Neural cell (in vitro differentiated cells): ENCODE data around the gene OST4. TPM values are rescaled to one million over a fixed set of nuclear protein-coding genes. Genes with fewer than 3 reads are reported as not detected.

Experiments used
- H2AFZ ChIP-seq: fragments of 200-600, 300-800 bp; sonication (generic), shearing (Covaris generic); 2 replicates; pipeline ENCODE4 v1.6.0; 2014; ENCODE audit warnings: low read depth, mild to moderate bottlenecking, antibody characterized with exemption, low read length, moderate library complexity
- H3F3A ChIP-seq: fragments of 200-600 bp; shearing (Covaris generic); 2 replicates; pipeline ENCODE4 v1.6.1; 2016; ENCODE audit warnings: mild to moderate bottlenecking, moderate library complexity, mixed read lengths, antibody characterized with exemption, low read length; ENCODE audit not compliant: insufficient read depth, poor library complexity, severe bottlenecking
- H3K27ac ChIP-seq: fragments of 200-600, 300-800 bp; sonication (generic), shearing (Covaris generic); 2 replicates; pipeline ENCODE4 v1.5.1; 2014; ENCODE audit warnings: mild to moderate bottlenecking, low read length, moderate library complexity
- H3K27me3 ChIP-seq: fragments of 300-800, 200-600 bp; sonication (generic), shearing (Covaris generic); 2 replicates; pipeline ENCODE4 v1.6.0; 2014; ENCODE audit warnings: mild to moderate bottlenecking, low read depth, low read length, moderate library complexity; ENCODE audit not compliant: insufficient read depth
- H3K36me3 ChIP-seq: fragments of 300-800, 200-600 bp; sonication (generic), shearing (Covaris generic); 2 replicates; pipeline ENCODE4 v1.5.1; 2014; ENCODE audit warnings: mild to moderate bottlenecking, antibody characterized with exemption, low read length, moderate library complexity; ENCODE audit not compliant: insufficient read depth
- H3K4me2 ChIP-seq: fragments of 300-800, 200-600 bp; sonication (generic), shearing (Covaris generic); 2 replicates; pipeline ENCODE4 v1.6.0; 2014; ENCODE audit warnings: mild to moderate bottlenecking, low read length
- H3K4me3 ChIP-seq: fragments of 300-800, 200-600 bp; sonication (generic), shearing (Covaris generic); 2 replicates; pipeline ENCODE4 v1.5.1; 2014; ENCODE audit warnings: mild to moderate bottlenecking, low read length, moderate library complexity
- H3K79me2 ChIP-seq: fragments of 200-600 bp; shearing (Covaris generic); replicated peaks from 2 replicates; pipeline ENCODE4 v1.6.0; 2014; ENCODE audit warnings: mild to moderate bottlenecking, low read length, moderate library complexity; ENCODE audit not compliant: insufficient read depth
- H3K9ac ChIP-seq: fragments of 300-800, 200-600 bp; sonication (generic), shearing (Covaris generic); 2 replicates; pipeline ENCODE4 v1.6.1; 2016; ENCODE audit warnings: mild to moderate bottlenecking, low read length, mixed read lengths
- H3K9me2 ChIP-seq: fragments of 200-600 bp; shearing (Covaris generic); 2 replicates; pipeline ENCODE4 v1.6.1; 2016; ENCODE audit warnings: mild to moderate bottlenecking, low read length, mixed read lengths; ENCODE audit not compliant: insufficient read depth
- H3K9me3 ChIP-seq: fragments of 200-600, 300-800 bp; sonication (generic), shearing (Covaris generic); 2 replicates; pipeline ENCODE4 v1.6.1; 2016; ENCODE audit warnings: mild to moderate bottlenecking, mixed run types, low read length, moderate library complexity, mixed read lengths
- H4K20me1 ChIP-seq: fragments of 200-600 bp; shearing (Covaris generic); 2 replicates; pipeline ENCODE4 v1.6.1; 2016; ENCODE audit warnings: mild to moderate bottlenecking, mixed run types; ENCODE audit not compliant: insufficient read depth
- EP300 ChIP-seq: fragments of 450-650 bp; conservative IDR thresholded peaks from 2 replicates; pipeline ENCODE4 v1.6.1; 2014; ENCODE audit warnings: antibody characterized with exemption, mild to moderate bottlenecking, moderate library complexity; ENCODE audit not compliant: poor library complexity, severe bottlenecking
- EZH2 ChIP-seq: fragments of 200-600, 300-800 bp; shearing (Covaris generic), sonication (generic); IDR thresholded peaks from 2 replicates; pipeline ENCODE4 v1.6.1; 2014; ENCODE audit warnings: antibody characterized with exemption, low read length, borderline replicate concordance, mild to moderate bottlenecking; ENCODE audit not compliant: insufficient read depth, poor library complexity, severe bottlenecking
- MXI1 ChIP-seq: fragments of 450-650 bp; conservative IDR thresholded peaks from 2 replicates; pipeline ENCODE4 v1.6.1; 2014; ENCODE audit warnings: antibody characterized with exemption, mild to moderate bottlenecking; ENCODE audit not compliant: poor library complexity, severe bottlenecking
- POLR2AphosphoS5 ChIP-seq: IDR thresholded peaks from 2 replicates; pipeline ENCODE4 v1.6.1; 2012
- RAD21 ChIP-seq: fragments of 450-650 bp; conservative IDR thresholded peaks from 2 replicates; pipeline ENCODE4 v1.6.1; 2014; ENCODE audit warnings: antibody characterized with exemption, mild to moderate bottlenecking, moderate library complexity
- SMC3 ChIP-seq: fragments of 450-650 bp; conservative IDR thresholded peaks from 2 replicates; pipeline ENCODE4 v1.6.1; 2014; ENCODE audit warnings: antibody characterized with exemption, mild to moderate bottlenecking, moderate library complexity; ENCODE audit not compliant: poor library complexity
- TAF1 ChIP-seq: IDR thresholded peaks from 2 replicates; pipeline ENCODE4 v1.6.1; 2012; ENCODE audit warnings: low read depth
- polyA plus RNA-seq: library from polyadenylated mRNA; depleted of rRNA; stranded (reverse); fragments of >200 nt; gene quantifications from 2 replicates; pipeline ENCODE4 v1.2.3, GENCODE V29; 2014
- TF ChIP-seq, protein P1 (sequence below): fragments of 450-650 bp; IDR thresholded peaks from 2 replicates; pipeline ENCODE4 v1.5.1; 2014; ENCODE audit warnings: antibody characterized with exemption, mild to moderate bottlenecking, moderate library complexity; ENCODE audit not compliant: poor library complexity, severe bottlenecking
- TF ChIP-seq, protein P2 (sequence below): IDR thresholded peaks from 2 replicates; pipeline ENCODE4 v1.6.1; 2012; ENCODE audit warnings: borderline replicate concordance

OST4 gene
- polyA plus RNA-seq, 1 donor from 2014 or later, result 263 TPM

DNA sequence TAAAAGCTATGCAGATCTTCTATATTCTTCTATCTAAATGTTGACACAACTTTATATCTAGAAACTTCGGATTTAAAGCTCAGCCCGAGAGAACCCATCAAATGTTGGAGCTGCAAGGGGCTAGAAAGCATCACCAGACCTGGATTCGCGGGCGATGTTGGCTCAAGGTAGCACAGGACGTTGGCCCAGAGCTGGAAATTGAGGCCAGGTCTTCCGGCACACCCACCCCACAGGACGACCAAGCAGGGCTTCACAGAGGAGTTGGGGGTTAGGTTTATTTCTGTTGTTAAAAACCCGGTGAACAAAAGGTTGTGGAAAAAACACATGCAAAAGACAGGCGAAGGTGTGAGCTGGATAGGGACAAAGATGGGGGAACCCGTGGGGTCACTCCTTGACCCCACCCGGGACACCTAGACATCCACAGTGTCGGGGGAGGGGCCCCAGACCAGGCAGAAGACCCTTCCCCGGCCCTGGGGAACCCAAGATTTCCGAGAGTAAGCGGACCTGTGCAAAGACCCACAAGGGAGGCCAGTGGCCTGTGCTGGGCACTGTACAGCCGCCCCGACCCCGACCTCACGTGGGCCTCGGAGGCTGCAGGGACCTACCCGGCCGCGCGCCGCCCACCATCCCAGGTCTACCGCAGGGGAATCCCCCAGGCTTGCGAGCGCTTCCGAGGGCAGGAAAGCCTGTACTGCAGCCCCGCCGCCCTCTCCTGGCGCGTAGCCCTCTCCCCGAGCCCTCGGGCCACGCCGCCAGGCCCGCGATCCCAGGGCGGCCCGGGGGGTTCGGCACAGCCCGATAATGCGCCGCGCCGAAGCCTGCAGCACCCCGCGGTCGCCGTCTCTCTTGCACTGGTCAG is 21.8 kb downstream of the OST4 start:
- H3K27ac ChIP-seq, result peak overlapping the region; percentile 90
- H3K4me2 ChIP-seq, result peak overlapping the region; percentile 43
- no peaks in the 10 kb centered on the region for H4K20me1 ChIP-seq
- H3K9me2 ChIP-seq, result no peaks in the 10 kb centered on the region
- H3K36me3 ChIP-seq, result no peaks in the 10 kb centered on the region
- H3K9ac ChIP-seq, result peak overlapping the region; percentile 92
- TF ChIP-seq MXI1 (peak; percentile 64), EP300 (no peak)
- H3F3A ChIP-seq, result peaks cover 6% of the 10 kb centered on the region
- H3K79me2 ChIP-seq, result peaks cover 7% of the 10 kb centered on the region
- peak overlapping the region; percentile 89 for H3K4me3 ChIP-seq
- no peaks in the 10 kb centered on the region for H3K27me3 ChIP-seq
- peak overlapping the region; percentile 75 for H2AFZ ChIP-seq
- H3K9me3 ChIP-seq, result no peaks in the 10 kb centered on the region

DNA sequence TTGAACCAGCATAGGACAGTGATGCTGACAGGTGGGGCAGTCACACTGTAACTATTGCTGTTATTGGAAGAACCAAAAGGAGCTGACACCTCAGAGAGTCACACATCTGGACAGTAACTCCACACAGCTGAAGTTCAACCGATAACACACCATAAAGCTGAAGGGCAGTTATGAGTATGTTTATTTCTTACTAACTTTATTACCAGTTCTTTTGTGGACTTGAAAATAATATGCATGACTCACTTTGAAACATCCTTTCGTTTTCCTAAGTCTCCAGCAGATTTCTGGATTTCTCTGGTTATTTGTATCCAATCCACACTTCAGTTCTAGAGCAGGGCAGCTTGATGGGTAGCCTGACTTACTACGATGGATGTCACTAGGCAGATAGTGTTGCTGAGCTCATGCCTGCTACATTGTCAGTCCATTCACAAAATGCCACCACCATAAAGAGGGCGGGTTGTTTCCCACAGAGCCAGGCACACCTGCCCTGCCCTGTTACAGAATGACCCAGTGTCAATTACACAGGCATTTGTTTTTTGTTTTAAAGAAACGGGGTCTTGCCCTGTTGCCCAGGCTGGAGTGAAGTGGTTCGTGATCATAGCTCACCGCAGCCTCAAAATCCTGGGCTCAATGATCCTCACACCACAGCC is 28.3 kb downstream of the OST4 start:
- no peaks in the 10 kb centered on the region for H3K79me2 ChIP-seq
- peaks cover under 1% of the 10 kb centered on the region for H3F3A ChIP-seq
- H3K4me3 ChIP-seq, result no peak overlapping the region
- H2AFZ ChIP-seq, result no peak overlapping the region
- no peaks in the 10 kb centered on the region for H3K9me2 ChIP-seq
- H3K4me2 ChIP-seq, result no peak overlapping the region
- H3K9ac ChIP-seq, result no peak overlapping the region
- H4K20me1 ChIP-seq, result no peaks in the 10 kb centered on the region
- H3K27me3 ChIP-seq, result no peaks in the 10 kb centered on the region
- H3K9me3 ChIP-seq, result no peaks in the 10 kb centered on the region
- H3K27ac ChIP-seq, result no peak overlapping the region
- no peak for TF ChIP-seq POLR2AphosphoS5
- no peak for TF ChIP-seq TAF1
- TF ChIP-seq, protein P1, sequence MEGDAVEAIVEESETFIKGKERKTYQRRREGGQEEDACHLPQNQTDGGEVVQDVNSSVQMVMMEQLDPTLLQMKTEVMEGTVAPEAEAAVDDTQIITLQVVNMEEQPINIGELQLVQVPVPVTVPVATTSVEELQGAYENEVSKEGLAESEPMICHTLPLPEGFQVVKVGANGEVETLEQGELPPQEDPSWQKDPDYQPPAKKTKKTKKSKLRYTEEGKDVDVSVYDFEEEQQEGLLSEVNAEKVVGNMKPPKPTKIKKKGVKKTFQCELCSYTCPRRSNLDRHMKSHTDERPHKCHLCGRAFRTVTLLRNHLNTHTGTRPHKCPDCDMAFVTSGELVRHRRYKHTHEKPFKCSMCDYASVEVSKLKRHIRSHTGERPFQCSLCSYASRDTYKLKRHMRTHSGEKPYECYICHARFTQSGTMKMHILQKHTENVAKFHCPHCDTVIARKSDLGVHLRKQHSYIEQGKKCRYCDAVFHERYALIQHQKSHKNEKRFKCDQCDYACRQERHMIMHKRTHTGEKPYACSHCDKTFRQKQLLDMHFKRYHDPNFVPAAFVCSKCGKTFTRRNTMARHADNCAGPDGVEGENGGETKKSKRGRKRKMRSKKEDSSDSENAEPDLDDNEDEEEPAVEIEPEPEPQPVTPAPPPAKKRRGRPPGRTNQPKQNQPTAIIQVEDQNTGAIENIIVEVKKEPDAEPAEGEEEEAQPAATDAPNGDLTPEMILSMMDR, result no peak
- no peaks in the 10 kb centered on the region for H3K36me3 ChIP-seq

DNA sequence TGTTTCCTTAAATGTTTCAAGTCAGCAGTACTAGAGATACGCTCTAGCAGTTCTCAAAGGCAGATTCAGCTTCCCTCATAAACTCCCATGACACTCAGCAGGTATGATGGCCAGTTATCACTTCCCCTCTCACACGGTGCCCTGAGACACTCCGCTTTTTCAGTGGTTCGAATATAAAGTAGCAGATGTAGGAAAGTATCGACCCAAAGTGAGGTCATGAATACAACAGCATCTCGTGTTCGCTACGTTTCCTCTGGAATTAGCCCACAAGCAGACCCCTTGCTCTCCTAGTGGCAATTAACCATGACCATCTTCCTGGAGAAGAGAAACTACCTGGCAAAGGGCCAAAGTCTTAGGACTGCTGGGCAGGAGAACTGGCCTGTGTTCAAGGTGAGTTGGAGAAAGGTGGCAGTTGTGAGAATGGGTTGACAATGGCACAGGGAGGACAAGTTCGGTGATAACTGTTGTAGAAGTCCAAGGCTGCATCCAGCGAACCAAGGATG is 29.2 kb downstream of the OST4 start:
- TF ChIP-seq SMC3 (no peak), EP300 (no peak), MXI1 (no peak), TAF1 (no peak), RAD21 (no peak), POLR2AphosphoS5 (no peak), EZH2 (no peak)
- TF ChIP-seq, protein P1, result no peak
- TF ChIP-seq, protein P2, sequence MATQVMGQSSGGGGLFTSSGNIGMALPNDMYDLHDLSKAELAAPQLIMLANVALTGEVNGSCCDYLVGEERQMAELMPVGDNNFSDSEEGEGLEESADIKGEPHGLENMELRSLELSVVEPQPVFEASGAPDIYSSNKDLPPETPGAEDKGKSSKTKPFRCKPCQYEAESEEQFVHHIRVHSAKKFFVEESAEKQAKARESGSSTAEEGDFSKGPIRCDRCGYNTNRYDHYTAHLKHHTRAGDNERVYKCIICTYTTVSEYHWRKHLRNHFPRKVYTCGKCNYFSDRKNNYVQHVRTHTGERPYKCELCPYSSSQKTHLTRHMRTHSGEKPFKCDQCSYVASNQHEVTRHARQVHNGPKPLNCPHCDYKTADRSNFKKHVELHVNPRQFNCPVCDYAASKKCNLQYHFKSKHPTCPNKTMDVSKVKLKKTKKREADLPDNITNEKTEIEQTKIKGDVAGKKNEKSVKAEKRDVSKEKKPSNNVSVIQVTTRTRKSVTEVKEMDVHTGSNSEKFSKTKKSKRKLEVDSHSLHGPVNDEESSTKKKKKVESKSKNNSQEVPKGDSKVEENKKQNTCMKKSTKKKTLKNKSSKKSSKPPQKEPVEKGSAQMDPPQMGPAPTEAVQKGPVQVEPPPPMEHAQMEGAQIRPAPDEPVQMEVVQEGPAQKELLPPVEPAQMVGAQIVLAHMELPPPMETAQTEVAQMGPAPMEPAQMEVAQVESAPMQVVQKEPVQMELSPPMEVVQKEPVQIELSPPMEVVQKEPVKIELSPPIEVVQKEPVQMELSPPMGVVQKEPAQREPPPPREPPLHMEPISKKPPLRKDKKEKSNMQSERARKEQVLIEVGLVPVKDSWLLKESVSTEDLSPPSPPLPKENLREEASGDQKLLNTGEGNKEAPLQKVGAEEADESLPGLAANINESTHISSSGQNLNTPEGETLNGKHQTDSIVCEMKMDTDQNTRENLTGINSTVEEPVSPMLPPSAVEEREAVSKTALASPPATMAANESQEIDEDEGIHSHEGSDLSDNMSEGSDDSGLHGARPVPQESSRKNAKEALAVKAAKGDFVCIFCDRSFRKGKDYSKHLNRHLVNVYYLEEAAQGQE, result no peak
- H3K36me3 ChIP-seq, result no peaks in the 10 kb centered on the region
- H3K79me2 ChIP-seq, result no peaks in the 10 kb centered on the region
- H3K4me2 ChIP-seq, result no peak overlapping the region
- no peak overlapping the region for H3K4me3 ChIP-seq
- no peak overlapping the region for H3K9ac ChIP-seq
- H3F3A ChIP-seq, result no peaks in the 10 kb centered on the region
- no peak overlapping the region for H2AFZ ChIP-seq
- H3K27me3 ChIP-seq, result no peaks in the 10 kb centered on the region
- H3K9me2 ChIP-seq, result no peaks in the 10 kb centered on the region
- H4K20me1 ChIP-seq, result no peaks in the 10 kb centered on the region
- H3K27ac ChIP-seq, result no peak overlapping the region
- H3K9me3 ChIP-seq, result no peaks in the 10 kb centered on the region
